ES-I3 (cell line): ENCODE measurements around the gene KRTAP5-7.
"Not testable (repeated sequence)": the region's sequence is repeated elsewhere in the genome, so short reads cannot be mapped to it uniquely, and the experiment has no call there.

ENCODE experiments used
- H3K36me3 ChIP-seq: 2 replicates; pipeline ENCODE4 v1.6.1; 2013; ENCODE audit warnings: mild to moderate bottlenecking, low read length, control low read depth, moderate library complexity; ENCODE audit not compliant: insufficient read depth
- H3K4me1 ChIP-seq: 2 replicates; pipeline ENCODE4 v1.6.1; 2013; ENCODE audit warnings: mild to moderate bottlenecking, control low read depth, low read length; ENCODE audit not compliant: insufficient read depth
- H3K9ac ChIP-seq: 2 replicates; pipeline ENCODE4 v1.6.1; 2013; ENCODE audit warnings: low read depth, mild to moderate bottlenecking, low read length, moderate library complexity
- H3K9me3 ChIP-seq: 2 replicates; pipeline ENCODE4 v1.6.1; 2013; ENCODE audit warnings: mild to moderate bottlenecking, low read length, moderate library complexity; ENCODE audit not compliant: control insufficient read depth, insufficient read depth

Gene KRTAP5-7

GRCh38 chr11:71535825-71536224 lies 8.8 kb downstream of the KRTAP5-7 start:
- Histone ChIP-seq H3K9ac (no peak overlapping the region), H3K36me3 (no peaks in the 10 kb centered on the region), H3K9me3 (no peaks in the 10 kb centered on the region), H3K4me1 (no peaks in the 10 kb centered on the region)

- Histone ChIP-seq H3K4me1 (no peaks in the 10 kb centered on the region), H3K36me3 (no peaks in the 10 kb centered on the region), H3K9ac (no peak overlapping the region), H3K9me3 (no peaks in the 10 kb centered on the region)
Observed at GRCh38 chr11:71537537-71537936, 10.5 kb downstream of the KRTAP5-7 start.

GRCh38 chr11:71537977-71538665 lies 11.1 kb downstream of the KRTAP5-7 start, which contains the start of gene KRTAP5-8:
Gene KRTAP5-8, plus strand, starts transcription at chr11:71538025. Its CDS starts 31 bp downstream, at chr11:71538056.
- not testable (repeated sequence) for H3K36me3 ChIP-seq, H3K9ac ChIP-seq, H3K4me1 ChIP-seq, H3K9me3 ChIP-seq

GRCh38 chr11:71538666-71538990 lies 11.6 kb downstream of the KRTAP5-7 start:
- Histone ChIP-seq H3K4me1 (no peaks in the 10 kb centered on the region), H3K9ac (no peak overlapping the region), H3K9me3 (no peaks in the 10 kb centered on the region), H3K36me3 (no peaks in the 10 kb centered on the region)

- no peaks in the 10 kb centered on the region for H3K9me3 ChIP-seq
- H3K4me1 ChIP-seq: no peaks in the 10 kb centered on the region
- H3K9ac ChIP-seq: no peak overlapping the region
- H3K36me3 ChIP-seq: no peaks in the 10 kb centered on the region
Observed at GRCh38 chr11:71539017-71539416, 11.9 kb downstream of the KRTAP5-7 start.

- not testable (repeated sequence) for H3K36me3 ChIP-seq, H3K4me1 ChIP-seq, H3K9ac ChIP-seq, H3K9me3 ChIP-seq
Observed at GRCh38 chr11:71539971-71540370, 12.9 kb downstream of the KRTAP5-7 start.

- H3K36me3 ChIP-seq, H3K9me3 ChIP-seq, H3K9ac ChIP-seq, H3K4me1 ChIP-seq: not testable (repeated sequence)
Observed at GRCh38 chr11:71540521-71541304, 13.6 kb downstream of the KRTAP5-7 start.

GRCh38 chr11:71542382-71542781 lies 15.3 kb downstream of the KRTAP5-7 start:
- H3K9ac ChIP-seq: no peak overlapping the region
- H3K9me3 ChIP-seq: no peaks in the 10 kb centered on the region
- no peaks in the 10 kb centered on the region for H3K36me3 ChIP-seq
- H3K4me1 ChIP-seq: no peaks in the 10 kb centered on the region

- Histone ChIP-seq H3K36me3 (no peaks in the 10 kb centered on the region), H3K9ac (no peak overlapping the region), H3K4me1 (no peaks in the 10 kb centered on the region), H3K9me3 (no peaks in the 10 kb centered on the region)
Observed at GRCh38 chr11:71542879-71543777, 16.1 kb downstream of the KRTAP5-7 start.

GRCh38 chr11:71543866-71544265 lies 16.8 kb downstream of the KRTAP5-7 start:
- no peaks in the 10 kb centered on the region for H3K4me1 ChIP-seq
- no peaks in the 10 kb centered on the region for H3K9me3 ChIP-seq
- H3K36me3 ChIP-seq: no peaks in the 10 kb centered on the region
- no peak overlapping the region for H3K9ac ChIP-seq

GRCh38 chr11:71544525-71545214 lies 17.6 kb downstream of the KRTAP5-7 start:
- Histone ChIP-seq H3K9me3 (no peaks in the 10 kb centered on the region), H3K4me1 (no peaks in the 10 kb centered on the region), H3K36me3 (no peaks in the 10 kb centered on the region), H3K9ac (no peak overlapping the region)

GRCh38 chr11:71545405-71545966 lies 18.4 kb downstream of the KRTAP5-7 start:
- Histone ChIP-seq H3K4me1 (no peaks in the 10 kb centered on the region), H3K9ac (no peak overlapping the region), H3K36me3 (no peaks in the 10 kb centered on the region), H3K9me3 (no peaks in the 10 kb centered on the region)

- Histone ChIP-seq H3K9ac (no peak within 1 kb of the TSS), H3K36me3 (no peaks in the 10 kb centered on the region), H3K4me1 (no peaks in the 10 kb centered on the region), H3K9me3 (no peaks in the 10 kb centered on the region)
Observed at GRCh38 chr11:71548120-71548519, 21.1 kb downstream of the KRTAP5-7 start, which contains the start of gene KRTAP5-9. Gene KRTAP5-9, plus strand, starts transcription at chr11:71548420. Its CDS starts 238 bp downstream, at chr11:71548658.

GRCh38 chr11:71548716-71549151 lies 21.7 kb downstream of the KRTAP5-7 start:
- Histone ChIP-seq H3K9ac (no peak overlapping the region), H3K36me3 (no peaks in the 10 kb centered on the region), H3K4me1 (no peaks in the 10 kb centered on the region), H3K9me3 (no peaks in the 10 kb centered on the region)
